A673 (cell line): ENCODE data around the gene ACY1. TPM values are rescaled to one million over a fixed set of nuclear protein-coding genes. Genes with fewer than 3 reads are reported as not detected.

ENCODE experiments used
- BruUV-seq: library from RNA; stranded (reverse); fragments of 400-500 nt; replicated peaks from 2 replicates; lab custom pipeline; 2021; lab: Mats Ljungman, UMichigan
- CTCF ChIA-PET: fragments of 300-600 bp; sonication (Branson Sonifier 250); formaldehyde crosslinking; loops from one replicate; lab custom pipeline; 2022; ENCODE audit warnings: antibody characterized with exemption; lab: Charles Lee
- POLR2A ChIA-PET: fragments of 300-600 bp; sonication (Branson Sonifier 250); formaldehyde crosslinking; loops from one replicate; lab custom pipeline; 2022; ENCODE audit warnings: antibody characterized with exemption; ENCODE audit not compliant: low non-redundant PET; lab: Charles Lee
- DNase-seq: peaks from one replicate; pipeline ENCODE4 v3.0.0-alpha.2; 2015; ENCODE audit warnings: low spot score
- H3K27ac ChIP-seq: fragments of 200-600 bp; sonication (generic); 2 replicates; pipeline ENCODE4 v1.5.1; 2016; ENCODE audit warnings: mixed run types, low read depth, mild to moderate bottlenecking, mixed read lengths, antibody characterized with exemption, low read length; ENCODE audit not compliant: poor library complexity, severe bottlenecking
- H3K27me3 ChIP-seq: fragments of 200-600 bp; sonication (generic); replicated peaks from 2 replicates; pipeline ENCODE4 v1.6.1; 2017; ENCODE audit warnings: mixed run types, low read depth, mild to moderate bottlenecking, mixed read lengths, antibody characterized with exemption, low read length; ENCODE audit not compliant: insufficient read depth, poor library complexity
- H3K36me3 ChIP-seq: fragments of 200-600 bp; sonication (generic); 2 replicates; pipeline ENCODE4 v1.6.1; 2016; ENCODE audit warnings: mixed run types, mild to moderate bottlenecking, mixed read lengths, antibody characterized with exemption, low read length; ENCODE audit not compliant: insufficient read depth, poor library complexity, severe bottlenecking
- H3K4me1 ChIP-seq: fragments of 200-600 bp; sonication (generic); 2 replicates; pipeline ENCODE4 v1.6.1; 2017; ENCODE audit warnings: mixed run types, mild to moderate bottlenecking, mixed read lengths, antibody characterized with exemption, low read length; ENCODE audit not compliant: insufficient read depth, poor library complexity, severe bottlenecking
- H3K4me3 ChIP-seq: fragments of 200-600 bp; sonication (generic); 2 replicates; pipeline ENCODE4 v1.5.1; 2016; ENCODE audit warnings: low read depth, mixed run types, mild to moderate bottlenecking, mixed read lengths, low read length; ENCODE audit not compliant: poor library complexity, severe bottlenecking
- H3K9me3 ChIP-seq: fragments of 200-600 bp; sonication (generic); 2 replicates; pipeline ENCODE4 v1.6.1; 2016; ENCODE audit warnings: mixed run types, low read depth, mild to moderate bottlenecking, mixed read lengths, antibody characterized with exemption, low read length; ENCODE audit not compliant: poor library complexity, severe bottlenecking
- EZH2 ChIP-seq: fragments of 200-600 bp; sonication (generic); IDR thresholded peaks from 2 replicates; pipeline ENCODE4 v1.6.1; 2017; ENCODE audit warnings: borderline replicate concordance, low read depth, mild to moderate bottlenecking, mixed read lengths, antibody characterized with exemption, low read length; ENCODE audit not compliant: poor library complexity, severe bottlenecking
- intact Hi-C: fragments of 100-400 bp; cut with micrococcal nuclease; formaldehyde crosslinking; loops from one replicate; pipeline ENCODE4 v1.10.0; 2022; ENCODE audit not compliant: unreplicated experiment
- total RNA-seq: library from RNA; stranded (reverse); gene quantifications from 2 replicates; pipeline ENCODE4 v1.2.3, GENCODE V29; 2021
- TF ChIP-seq, protein P1 (sequence below): fragments of 300-800, 200-600 bp; sonication (generic); conservative IDR thresholded peaks from 2 replicates; pipeline ENCODE4 v1.5.1; 2017; ENCODE audit warnings: low read depth, mild to moderate bottlenecking, antibody characterized with exemption, low read length, moderate library complexity, mixed read lengths

Gene ACY1
- total RNA-seq, 1 experiment from 2014 or later: 6.4 TPM

DNA sequence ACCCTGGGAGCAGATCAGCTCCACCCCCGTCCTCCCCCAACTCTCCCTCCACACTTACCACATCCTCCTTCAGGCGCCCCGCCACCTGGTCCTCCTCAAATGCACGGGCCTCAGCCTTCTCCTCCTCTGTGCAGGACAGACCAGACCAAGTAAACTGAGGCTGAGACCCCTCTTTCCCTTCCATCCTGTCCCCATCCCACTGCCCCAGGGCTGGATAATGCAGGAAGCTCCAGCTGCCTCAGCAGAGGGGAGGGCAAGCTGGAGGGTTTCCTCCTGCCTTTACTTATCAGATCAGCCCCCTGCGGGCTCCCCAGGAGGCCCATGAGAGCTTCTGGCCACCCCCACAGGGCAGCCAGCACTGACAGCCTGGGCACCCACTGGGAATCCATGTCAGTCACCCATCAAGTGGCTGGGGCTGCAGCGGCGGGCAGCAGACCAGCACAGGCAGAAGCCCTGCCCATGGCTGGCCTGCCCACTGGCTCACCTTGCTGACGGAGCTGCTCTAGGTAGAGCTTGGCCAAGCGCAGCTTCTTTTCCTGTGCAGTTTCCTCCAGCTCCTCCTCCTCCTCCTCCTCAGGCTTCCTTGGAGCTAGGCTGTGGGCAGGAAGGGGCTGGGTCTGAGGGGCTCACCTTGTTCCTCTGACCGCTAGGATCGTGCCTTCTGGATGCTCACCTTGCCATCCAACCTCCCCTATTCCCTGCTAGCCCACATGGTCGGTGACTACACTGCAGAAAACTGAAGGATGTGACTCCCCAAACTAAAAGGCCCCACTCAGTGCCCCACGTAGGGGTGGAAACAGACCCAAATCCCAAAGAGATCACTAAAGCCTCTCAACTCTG lies 45.5 kb upstream of the ACY1 start:
- Histone ChIP-seq H3K9me3 (no peaks in the 10 kb centered on the region), H3K36me3 (no peaks in the 10 kb centered on the region), H3K27ac (no peak overlapping the region), H3K4me3 (no peak overlapping the region), H3K27me3 (no peaks in the 10 kb centered on the region), H3K4me1 (peaks cover 5% of the 10 kb centered on the region)
- no TSS peak for BruUV-seq
- ChIA-PET POLR2A (no interaction called here), CTCF (no interaction called here)
- no peak for DNase-seq
- intact Hi-C loops: no loop called here
- TF ChIP-seq, protein P1, sequence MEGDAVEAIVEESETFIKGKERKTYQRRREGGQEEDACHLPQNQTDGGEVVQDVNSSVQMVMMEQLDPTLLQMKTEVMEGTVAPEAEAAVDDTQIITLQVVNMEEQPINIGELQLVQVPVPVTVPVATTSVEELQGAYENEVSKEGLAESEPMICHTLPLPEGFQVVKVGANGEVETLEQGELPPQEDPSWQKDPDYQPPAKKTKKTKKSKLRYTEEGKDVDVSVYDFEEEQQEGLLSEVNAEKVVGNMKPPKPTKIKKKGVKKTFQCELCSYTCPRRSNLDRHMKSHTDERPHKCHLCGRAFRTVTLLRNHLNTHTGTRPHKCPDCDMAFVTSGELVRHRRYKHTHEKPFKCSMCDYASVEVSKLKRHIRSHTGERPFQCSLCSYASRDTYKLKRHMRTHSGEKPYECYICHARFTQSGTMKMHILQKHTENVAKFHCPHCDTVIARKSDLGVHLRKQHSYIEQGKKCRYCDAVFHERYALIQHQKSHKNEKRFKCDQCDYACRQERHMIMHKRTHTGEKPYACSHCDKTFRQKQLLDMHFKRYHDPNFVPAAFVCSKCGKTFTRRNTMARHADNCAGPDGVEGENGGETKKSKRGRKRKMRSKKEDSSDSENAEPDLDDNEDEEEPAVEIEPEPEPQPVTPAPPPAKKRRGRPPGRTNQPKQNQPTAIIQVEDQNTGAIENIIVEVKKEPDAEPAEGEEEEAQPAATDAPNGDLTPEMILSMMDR: no peak
- no peak for TF ChIP-seq EZH2

DNA sequence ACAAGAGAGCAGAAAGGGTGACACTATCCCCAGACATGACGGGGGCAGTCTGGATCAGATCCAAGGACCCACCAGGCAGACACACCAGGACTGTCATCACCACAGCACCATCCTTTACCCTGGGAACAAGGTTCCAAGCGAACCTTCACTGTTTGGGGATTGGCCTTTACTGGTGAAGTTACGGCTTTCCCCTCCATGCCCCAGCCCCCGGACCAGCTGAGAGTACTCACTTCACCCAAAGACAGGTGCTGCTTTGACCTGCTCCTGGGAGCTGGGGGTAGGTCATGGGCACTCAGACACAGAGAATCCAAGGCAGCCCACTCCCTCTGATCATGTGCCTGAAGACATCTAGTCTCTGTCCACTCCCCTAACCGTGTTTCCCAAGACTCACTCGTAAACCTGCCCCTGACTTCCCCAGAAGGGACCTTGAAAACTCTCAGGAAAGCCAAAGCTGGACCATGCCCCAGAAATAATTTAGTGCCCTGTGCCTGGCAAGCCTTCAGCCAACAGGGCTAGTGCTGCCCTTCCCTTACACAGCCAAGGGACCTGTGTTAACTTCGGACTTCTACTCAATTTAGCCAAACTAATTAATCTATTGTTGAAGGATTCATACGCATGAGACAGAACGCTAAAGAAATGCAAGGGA lies 44.4 kb upstream of the ACY1 start:
- CTCF ChIA-PET: no interaction called here
- DNase-seq: no peak
- BruUV-seq: no TSS peak

DNA sequence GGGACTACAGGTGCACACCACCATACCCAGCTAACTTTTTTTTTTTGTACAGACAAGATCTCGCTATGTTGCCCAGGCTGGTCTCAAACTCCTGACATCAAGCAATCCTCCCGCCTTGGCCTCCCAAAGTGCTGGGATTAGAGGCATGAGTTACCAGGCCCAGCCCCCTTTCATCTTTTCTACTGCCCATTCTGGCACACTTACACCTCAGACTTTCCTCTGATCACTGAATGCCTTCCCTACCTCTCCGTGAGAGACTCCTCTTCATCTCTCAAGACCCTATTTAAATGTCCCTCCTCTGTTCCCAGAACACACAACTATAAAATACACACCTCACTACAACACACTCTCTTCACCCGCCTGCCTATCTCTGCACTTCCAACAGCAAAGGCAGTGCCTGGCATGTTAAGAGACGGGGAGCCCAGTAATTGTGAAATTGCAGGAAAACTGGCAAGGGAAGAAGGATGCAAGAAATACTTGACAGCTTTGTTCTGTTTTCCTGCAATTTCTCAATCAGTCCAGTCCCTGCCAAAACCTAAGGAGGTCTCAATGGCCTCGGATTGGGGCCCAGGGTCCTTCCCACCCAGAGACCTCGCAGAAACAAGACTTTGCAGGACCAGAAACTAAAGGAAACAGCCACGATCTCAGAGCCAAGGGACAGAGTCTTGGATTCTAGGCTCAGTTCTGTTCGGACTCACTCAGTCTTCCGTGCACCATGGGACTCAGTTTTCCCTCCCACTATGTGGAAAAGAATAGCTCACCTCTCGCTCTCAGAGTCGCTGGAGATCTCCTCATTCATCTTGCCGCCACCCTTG lies 42.5 kb upstream of the ACY1 start:
- POLR2A ChIA-PET: no interaction called here
- intact Hi-C loops: no loop called here
- no peaks in the 10 kb centered on the region for H3K36me3 ChIP-seq
- CTCF ChIA-PET: interaction anchor here (0.5 to 0.8 kb wide), 3 partner anchors 8 to 52 kb away, joined by 3 read pairs; no protein-coding TSS in a partner anchor
- TF ChIP-seq, protein P1: no peak
- peak overlapping the region; percentile 59 for H3K27ac ChIP-seq
- TSS peak; percentile 83 for BruUV-seq
- peaks cover 6% of the 10 kb centered on the region for H3K4me1 ChIP-seq
- no peak for DNase-seq
- no peaks in the 10 kb centered on the region for H3K9me3 ChIP-seq
- no peaks in the 10 kb centered on the region for H3K27me3 ChIP-seq
- peak overlapping the region; percentile 70 for H3K4me3 ChIP-seq

More for the DNA sequence above, 44.4 kb upstream of the ACY1 start:
- intact Hi-C loops: no loop called here
- H3K27me3 ChIP-seq: no peaks in the 10 kb centered on the region
- no peak overlapping the region for H3K4me3 ChIP-seq
- peaks cover 6% of the 10 kb centered on the region for H3K4me1 ChIP-seq
- H3K9me3 ChIP-seq: no peaks in the 10 kb centered on the region
- TF ChIP-seq, protein P1: no peak
- TF ChIP-seq EZH2: no peak
- POLR2A ChIA-PET: no interaction called here
- no peak overlapping the region for H3K27ac ChIP-seq
- H3K36me3 ChIP-seq: no peaks in the 10 kb centered on the region
